DOHH2 (cell line): ENCODE measurements around the gene CASQ1.

Experiments used
- H3F3A ChIP-seq: fragments of 200-600 bp; sonication (generic), shearing (Covaris generic); 2 replicates; pipeline ENCODE4 v1.6.0; 2016; ENCODE audit warnings: antibody characterized with exemption, mild to moderate bottlenecking; ENCODE audit not compliant: control insufficient read depth, insufficient read depth
- H3K27ac ChIP-seq: fragments of 200-600 bp; sonication (generic); 2 replicates; pipeline ENCODE4 v1.5.1; 2014; ENCODE audit warnings: low read depth, mild to moderate bottlenecking, low read length, moderate library complexity
- H3K27me3 ChIP-seq: fragments of 200-600 bp; sonication (generic); 2 replicates; pipeline ENCODE4 v1.6.1; 2014; ENCODE audit warnings: mild to moderate bottlenecking, low read length, mixed read lengths; ENCODE audit not compliant: control insufficient read depth
- H3K36me3 ChIP-seq: fragments of 200-600 bp; sonication (generic); 2 replicates; pipeline ENCODE4 v1.6.1; 2014; ENCODE audit warnings: mild to moderate bottlenecking, low read length, moderate library complexity, mixed read lengths; ENCODE audit not compliant: control insufficient read depth
- H3K4me1 ChIP-seq: fragments of 200-600 bp; sonication (generic); 2 replicates; pipeline ENCODE4 v1.6.1; 2014; ENCODE audit warnings: mild to moderate bottlenecking, low read length, mixed read lengths; ENCODE audit not compliant: control insufficient read depth
- H3K4me2 ChIP-seq: fragments of 200-600 bp; sonication (generic); 2 replicates; pipeline ENCODE4 v1.6.0; 2014; ENCODE audit warnings: mild to moderate bottlenecking, low read length, moderate library complexity
- H3K4me3 ChIP-seq: fragments of 200-600 bp; sonication (generic); 2 replicates; pipeline ENCODE4 v1.5.1; 2014; ENCODE audit warnings: mild to moderate bottlenecking, low read length, mixed read lengths
- H3K79me2 ChIP-seq: fragments of 200-600 bp; sonication (generic); 2 replicates; pipeline ENCODE4 v1.6.1; 2014; ENCODE audit warnings: mild to moderate bottlenecking, low read length, mixed read lengths; ENCODE audit not compliant: control insufficient read depth
- H3K9me2 ChIP-seq: fragments of 200-600 bp; sonication (generic); replicated peaks from 2 replicates; pipeline ENCODE4 v1.6.1; 2014; ENCODE audit warnings: mild to moderate bottlenecking, low read length, mixed read lengths; ENCODE audit not compliant: control insufficient read depth
- H3K9me3 ChIP-seq: fragments of 200-600 bp; sonication (generic); 2 replicates; pipeline ENCODE4 v1.6.1; 2014; ENCODE audit warnings: antibody characterized with exemption, low read length, mixed read lengths; ENCODE audit not compliant: control insufficient read depth, insufficient read depth
- H4K20me1 ChIP-seq: fragments of 200-600 bp; sonication (generic); 2 replicates; pipeline ENCODE4 v1.6.0; 2014; ENCODE audit warnings: low read depth, mild to moderate bottlenecking, antibody characterized with exemption, low read length, moderate library complexity; ENCODE audit not compliant: control insufficient read depth, insufficient read depth
- CTCF ChIP-seq: fragments of 200-600 bp; sonication (generic); IDR thresholded peaks from one replicate; pipeline ENCODE4 v1.5.1; 2014; ENCODE audit warnings: antibody characterized with exemption, mild to moderate bottlenecking, low read depth, low read length; ENCODE audit not compliant: poor library complexity, severe bottlenecking
- EZH2phosphoT487 ChIP-seq: fragments of 200-600 bp; sonication (generic); IDR thresholded peaks from 2 replicates; pipeline ENCODE4 v1.6.1; 2017; ENCODE audit warnings: borderline replicate concordance, mild to moderate bottlenecking, antibody characterized with exemption, low read length, moderate library complexity, mixed read lengths

CASQ1 gene

GRCh38 chr1:160146107-160146506, 44.3 kb upstream of the CASQ1 start:
- Histone ChIP-seq H3F3A (no peaks in the 10 kb centered on the region), H3K4me3 (no peak overlapping the region), H4K20me1 (no peaks in the 10 kb centered on the region), H3K27me3 (peaks cover 8% of the 10 kb centered on the region), H3K9me3 (no peaks in the 10 kb centered on the region), H3K27ac (no peak overlapping the region), H3K4me1 (no peaks in the 10 kb centered on the region), H3K4me2 (no peak overlapping the region), H3K36me3 (no peaks in the 10 kb centered on the region), H3K9me2 (no peaks in the 10 kb centered on the region), H3K79me2 (no peaks in the 10 kb centered on the region)
- TF ChIP-seq CTCF, result no peak
- TF ChIP-seq EZH2phosphoT487, result no peak

- no peaks in the 10 kb centered on the region for H3K9me2 ChIP-seq
- H3K4me3 ChIP-seq, result no peak overlapping the region
- H3K27ac ChIP-seq, result no peak overlapping the region
- H3K79me2 ChIP-seq, result no peaks in the 10 kb centered on the region
- TF ChIP-seq CTCF (no peak), EZH2phosphoT487 (no peak)
- no peaks in the 10 kb centered on the region for H3K9me3 ChIP-seq
- no peaks in the 10 kb centered on the region for H3F3A ChIP-seq
- H3K36me3 ChIP-seq, result no peaks in the 10 kb centered on the region
- H4K20me1 ChIP-seq, result no peaks in the 10 kb centered on the region
- no peak overlapping the region for H3K4me2 ChIP-seq
- no peaks in the 10 kb centered on the region for H3K4me1 ChIP-seq
- peaks cover 9% of the 10 kb centered on the region for H3K27me3 ChIP-seq
Measured at GRCh38 chr1:160148121-160148520, 42.3 kb upstream of the CASQ1 start.

DNA sequence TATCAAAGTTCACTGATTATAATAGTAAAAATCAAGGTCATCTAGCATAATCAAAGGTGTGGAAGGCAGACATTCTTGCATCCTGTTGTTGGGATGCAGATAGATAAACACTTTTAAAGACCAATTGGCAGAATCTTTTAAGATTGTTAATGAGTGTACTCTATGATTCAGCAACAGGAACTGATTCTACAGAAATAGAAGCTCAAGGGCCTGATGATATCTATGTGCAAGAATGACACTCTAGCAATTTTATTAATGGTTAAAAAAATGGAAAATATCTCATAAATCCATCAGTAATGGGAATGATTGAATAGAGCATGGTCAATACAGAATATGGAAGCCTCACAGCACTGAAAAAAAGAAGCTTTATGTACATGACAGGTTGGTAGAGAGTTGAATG, 41.1 kb upstream of the CASQ1 start:
- Histone ChIP-seq H4K20me1 (no peaks in the 10 kb centered on the region), H3K4me1 (no peaks in the 10 kb centered on the region), H3K9me3 (no peaks in the 10 kb centered on the region), H3K4me2 (no peak overlapping the region), H3K27ac (no peak overlapping the region), H3K36me3 (no peaks in the 10 kb centered on the region), H3F3A (no peaks in the 10 kb centered on the region), H3K9me2 (no peaks in the 10 kb centered on the region), H3K79me2 (no peaks in the 10 kb centered on the region), H3K4me3 (no peak overlapping the region), H3K27me3 (peaks cover 10% of the 10 kb centered on the region)
- TF ChIP-seq CTCF, result no peak
- no peak for TF ChIP-seq EZH2phosphoT487

- Histone ChIP-seq H3K4me3 (no peak overlapping the region), H3K4me1 (no peaks in the 10 kb centered on the region), H3K36me3 (no peaks in the 10 kb centered on the region), H4K20me1 (no peaks in the 10 kb centered on the region), H3K27me3 (peaks cover 9% of the 10 kb centered on the region), H3K4me2 (no peak overlapping the region), H3F3A (no peaks in the 10 kb centered on the region), H3K9me2 (no peaks in the 10 kb centered on the region), H3K79me2 (no peaks in the 10 kb centered on the region), H3K27ac (no peak overlapping the region), H3K9me3 (no peaks in the 10 kb centered on the region)
- TF ChIP-seq EZH2phosphoT487, result no peak
- no peak for TF ChIP-seq CTCF
Measured at GRCh38 chr1:160149716-160150115, 40.7 kb upstream of the CASQ1 start.
